MM.1S (cell line): ENCODE measurements around the gene NDST1.

Source experiments
- DNase-seq: peaks from one replicate; pipeline ENCODE4 v3.0.0-alpha.2; 2015
- H2AFZ ChIP-seq: fragments of 300-600 bp; sonication (generic); 2 replicates; pipeline ENCODE4 v1.6.0; 2016; ENCODE audit warnings: antibody characterized with exemption, low read length
- H3F3A ChIP-seq: fragments of 300-600 bp; sonication (generic); 2 replicates; pipeline ENCODE4 v1.6.1; 2016; ENCODE audit warnings: mild to moderate bottlenecking, antibody characterized with exemption, low read length, moderate library complexity, mixed read lengths; ENCODE audit not compliant: insufficient read depth
- H3K27ac ChIP-seq: fragments of 300-600 bp; sonication (generic); 2 replicates; pipeline ENCODE4 v1.5.1; 2016; ENCODE audit warnings: mild to moderate bottlenecking, low read length
- H3K27me3 ChIP-seq: fragments of 300-600 bp; sonication (generic); replicated peaks from 2 replicates; pipeline ENCODE4 v1.6.0; 2016; ENCODE audit warnings: low read length; ENCODE audit not compliant: insufficient read depth
- H3K36me3 ChIP-seq: fragments of 300-600 bp; sonication (generic); replicated peaks from 2 replicates; pipeline ENCODE4 v1.6.1; 2016; ENCODE audit warnings: mild to moderate bottlenecking, low read length, mixed read lengths; ENCODE audit not compliant: insufficient read depth
- H3K4me1 ChIP-seq: fragments of 300-600 bp; sonication (generic); 2 replicates; pipeline ENCODE4 v1.6.1; 2016; ENCODE audit warnings: low read length, mixed read lengths
- H3K4me2 ChIP-seq: fragments of 300-600 bp; sonication (generic); 2 replicates; pipeline ENCODE4 v1.6.0; 2016; ENCODE audit warnings: low read depth, low read length
- H3K4me3 ChIP-seq: fragments of 300-600 bp; sonication (generic); 2 replicates; pipeline ENCODE4 v1.5.1; 2016; ENCODE audit warnings: low read length, mixed read lengths
- H3K79me2 ChIP-seq: fragments of 300-600 bp; sonication (generic); 2 replicates; pipeline ENCODE4 v1.6.1; 2016; ENCODE audit warnings: mixed run types, low read length, mixed read lengths
- H3K9ac ChIP-seq: fragments of 300-600 bp; sonication (generic); 2 replicates; pipeline ENCODE4 v1.6.1; 2016; ENCODE audit warnings: low read length, mixed read lengths
- H3K9me2 ChIP-seq: fragments of 300-600 bp; sonication (generic); replicated peaks from 2 replicates; pipeline ENCODE4 v1.6.1; 2016; ENCODE audit warnings: mild to moderate bottlenecking, low read length, mixed read lengths; ENCODE audit not compliant: insufficient read depth
- H3K9me3 ChIP-seq: fragments of 300-600 bp; sonication (generic); replicated peaks from 2 replicates; pipeline ENCODE4 v1.6.1; 2016; ENCODE audit warnings: mild to moderate bottlenecking, low read length, mixed read lengths; ENCODE audit not compliant: insufficient read depth
- H4K20me1 ChIP-seq: fragments of 300-600 bp; sonication (generic); 2 replicates; pipeline ENCODE4 v1.6.1; 2016; ENCODE audit warnings: mild to moderate bottlenecking, low read length, moderate library complexity, mixed read lengths; ENCODE audit not compliant: insufficient read depth
- CTCF ChIP-seq: fragments of 300-600 bp; sonication (generic); IDR thresholded peaks from 2 replicates; pipeline ENCODE4 v1.5.1; 2016; ENCODE audit warnings: antibody characterized with exemption, low read length, mixed read lengths
- EZH2 ChIP-seq: fragments of 300-600 bp; sonication (generic); optimal IDR thresholded peaks from 2 replicates; pipeline ENCODE3; 2017; ENCODE audit warnings: low read depth, mild to moderate bottlenecking, antibody characterized with exemption, low read length, mixed read lengths
- EZH2phosphoT487 ChIP-seq: fragments of 300-600 bp; sonication (generic); IDR thresholded peaks from 2 replicates; pipeline ENCODE4 v1.6.1; 2018; ENCODE audit warnings: antibody characterized with exemption, low read length

NDST1 gene

DNA sequence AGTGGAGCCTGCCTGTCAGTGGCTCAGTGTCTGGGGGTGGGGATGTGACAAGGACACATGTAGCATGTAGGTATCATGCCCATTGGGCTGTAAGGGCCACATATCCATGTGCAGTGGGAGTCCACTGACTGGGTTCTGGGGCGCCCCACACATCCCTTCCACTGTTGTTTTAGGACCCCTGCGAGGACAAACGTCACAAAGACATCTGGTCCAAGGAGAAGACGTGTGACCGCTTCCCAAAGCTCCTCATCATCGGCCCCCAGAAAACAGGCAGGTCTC, 33.4 kb downstream of the NDST1 start:
- no peaks in the 10 kb centered on the region for H3K4me1 ChIP-seq
- no peak for DNase-seq
- no peak overlapping the region for H2AFZ ChIP-seq
- H4K20me1 ChIP-seq: no peaks in the 10 kb centered on the region
- no peaks in the 10 kb centered on the region for H3K9me3 ChIP-seq
- no peak overlapping the region for H3K9ac ChIP-seq
- H3K9me2 ChIP-seq: no peaks in the 10 kb centered on the region
- no peak overlapping the region for H3K27ac ChIP-seq
- TF ChIP-seq EZH2 (no peak), EZH2phosphoT487 (no peak), CTCF (no peak)
- no peaks in the 10 kb centered on the region for H3K36me3 ChIP-seq
- H3K27me3 ChIP-seq: no peaks in the 10 kb centered on the region
- no peaks in the 10 kb centered on the region for H3F3A ChIP-seq
- no peak overlapping the region for H3K4me2 ChIP-seq
- no peak overlapping the region for H3K4me3 ChIP-seq
- H3K79me2 ChIP-seq: no peaks in the 10 kb centered on the region

DNA sequence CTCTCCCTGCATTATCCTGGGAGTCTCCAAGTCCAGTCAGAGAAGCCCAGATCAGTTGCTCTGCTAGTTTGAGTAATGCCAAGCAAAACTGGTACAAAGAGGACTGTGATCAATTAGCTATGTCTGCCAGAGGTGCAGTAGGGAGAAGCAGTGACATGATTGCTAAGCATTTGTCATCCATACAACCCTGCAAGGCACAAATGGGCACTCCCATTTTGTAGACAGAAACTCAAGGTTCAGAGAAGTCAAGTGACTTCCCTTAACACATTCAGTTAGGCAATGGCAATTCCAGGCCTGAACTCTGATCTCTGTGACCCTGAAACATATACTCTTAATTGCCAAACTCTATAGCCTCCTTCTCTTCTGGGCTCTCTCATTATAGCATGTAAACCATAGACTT, 34.0 kb downstream of the NDST1 start:
- Histone ChIP-seq H3K9me2 (no peaks in the 10 kb centered on the region), H3K4me2 (no peak overlapping the region), H3K4me3 (no peak overlapping the region), H4K20me1 (no peaks in the 10 kb centered on the region), H3K36me3 (no peaks in the 10 kb centered on the region), H3K9ac (no peak overlapping the region), H2AFZ (no peak overlapping the region), H3K27me3 (no peaks in the 10 kb centered on the region), H3K9me3 (no peaks in the 10 kb centered on the region), H3K27ac (no peak overlapping the region), H3K4me1 (no peaks in the 10 kb centered on the region), H3F3A (no peaks in the 10 kb centered on the region), H3K79me2 (no peaks in the 10 kb centered on the region)
- TF ChIP-seq EZH2: no peak
- no peak for TF ChIP-seq EZH2phosphoT487
- no peak for TF ChIP-seq CTCF
- DNase-seq: no peak

GRCh38 chr5:150542933-150543445, 35.1 kb downstream of the NDST1 start:
- no peak overlapping the region for H3K4me2 ChIP-seq
- H3K4me1 ChIP-seq: no peaks in the 10 kb centered on the region
- H3K79me2 ChIP-seq: no peaks in the 10 kb centered on the region
- H3K9me3 ChIP-seq: no peaks in the 10 kb centered on the region
- no peak overlapping the region for H3K27ac ChIP-seq
- TF ChIP-seq CTCF (no peak), EZH2 (no peak), EZH2phosphoT487 (no peak)
- H3K4me3 ChIP-seq: no peak overlapping the region
- H3K9me2 ChIP-seq: no peaks in the 10 kb centered on the region
- no peak overlapping the region for H3K9ac ChIP-seq
- no peaks in the 10 kb centered on the region for H3K36me3 ChIP-seq
- no peak overlapping the region for H2AFZ ChIP-seq
- no peaks in the 10 kb centered on the region for H3K27me3 ChIP-seq
- H4K20me1 ChIP-seq: no peaks in the 10 kb centered on the region
- DNase-seq: no peak
- no peaks in the 10 kb centered on the region for H3F3A ChIP-seq
